Measurements from ENCODE around the gene HSF5. TPM values are rescaled to one million over a fixed set of nuclear protein-coding genes. Genes with fewer than 3 reads are reported as not detected.

HSF5 gene
- total RNA-seq, 1 experiment from 2014 or later, result not detected

GRCh38 chr17:58527949-58528348, 39.7 kb upstream of the HSF5 start:
- TF ChIP-seq CTCF (conservative IDR thresholded peaks at IDR 0.05), result no peak
- Histone ChIP-seq H4K5ac (ENCODE audit: insufficient read length, low read depth, low read length) (no peak overlapping the region), H3K79me1 (ENCODE audit: insufficient read depth, low read depth, low read length, poor library complexity, severe bottlenecking) (no peaks in the 10 kb centered on the region), H3K23ac (ENCODE audit: insufficient read length, low read depth, low read length) (no peak overlapping the region), H3K23me2 (ENCODE audit: insufficient read length, low read depth, low read length, poor library complexity, severe bottlenecking) (peaks cover 5% of the 10 kb centered on the region), H3K27me3 (ENCODE audit: insufficient read depth, low read length) (no peaks in the 10 kb centered on the region), H3K9me3 (ENCODE audit: control insufficient read depth, low read depth, low read length) (no peaks in the 10 kb centered on the region), H2BK20ac (ENCODE audit: low read depth, low read length, poor library complexity, severe bottlenecking) (no peak overlapping the region), H3K18ac (ENCODE audit: insufficient read length, low read depth, low read length) (no peak overlapping the region), H4K20me1 (ENCODE audit: control insufficient read depth, insufficient read depth, insufficient read length) (no peaks in the 10 kb centered on the region), H2BK15ac (ENCODE audit: low read depth, low read length) (no peak overlapping the region), H2AFZ (ENCODE audit: low read length) (no peak overlapping the region), H3K4ac (ENCODE audit: low read depth, low read length) (no peak overlapping the region), H3K9ac (ENCODE audit: extremely low read depth, insufficient read length, low read length) (no peak overlapping the region), H3K14ac (ENCODE audit: insufficient read depth, low read length) (no peak overlapping the region), H3K79me2 (ENCODE audit: insufficient read depth, low read length) (no peaks in the 10 kb centered on the region), H2BK120ac (ENCODE audit: low read depth, low read length, poor library complexity, severe bottlenecking) (no peak overlapping the region), H3K4me2 (ENCODE audit: insufficient read depth, insufficient read length, low read length) (no peak overlapping the region), H2BK5ac (ENCODE audit: insufficient read length, low read length) (no peak overlapping the region), H3K4me1 (ENCODE audit: insufficient read depth, low read length) (no peaks in the 10 kb centered on the region; the same call in 1 of the 2 replicates), H3T11ph (ENCODE audit: low read length) (no peak overlapping the region), H4K91ac (ENCODE audit: insufficient read length, low read depth, low read length) (no peak overlapping the region), H3K56ac (ENCODE audit: insufficient read length, low read depth, low read length) (no peak overlapping the region), H3K27ac (ENCODE audit: insufficient read length, low read depth, low read length) (no peak overlapping the region), H4K8ac (replicated peaks; ENCODE audit: insufficient read length, low read depth, low read length) (no peak overlapping the region), H2AK5ac (ENCODE audit: insufficient read length, low read length) (no peak overlapping the region), H2BK12ac (ENCODE audit: insufficient read length, low read depth, low read length) (no peak overlapping the region)
- WGBS (ENCODE audit: extremely low coverage, insufficient read length, low lambda C conversion rate), result no CpG with 5 or more reads among the region's 3 CpGs
- H3K27me3 Mint-ChIP-seq (ENCODE audit: low read depth), result peaks cover 34% of the 10 kb centered on the region
- H3K36me3 Mint-ChIP-seq (ENCODE audit: insufficient read depth in 1 of 3, low read depth in 3 of 3), result no peaks in the 10 kb centered on the region
- no peak overlapping the region for H3K4me3 Mint-ChIP-seq
- H3K4me1 Mint-ChIP-seq, result peaks cover 25 to 51% of the 10 kb centered on the region in 2 experiments
- H3K27ac Mint-ChIP-seq, result no peak overlapping the region
- H3K9me3 Mint-ChIP-seq, result no peaks in the 10 kb centered on the region
- DNase-seq, result no peak

All from H9 (cell line).